GM12865 (cell line): Measurements from ENCODE around the gene ABCD1.
"Not testable (repeated sequence)": the region's sequence is repeated elsewhere in the genome, so short reads cannot be mapped to it uniquely, and the experiment has no call there.

Source experiments
- DNase-seq: peaks from one replicate; pipeline ENCODE4 v3.0.0; 2010; ENCODE audit warnings: low read depth
- H3K4me3 ChIP-seq: 2 replicates; pipeline ENCODE4 v1.5.1; 2011; ENCODE audit warnings: mild to moderate bottlenecking, low read depth, low read length, control low read depth
- TF ChIP-seq, protein P1 (sequence below): IDR thresholded peaks from 2 replicates; pipeline ENCODE4 v1.5.1; 2011; ENCODE audit warnings: low read length, control low read depth, low read depth, inconsistent platforms; ENCODE audit not compliant: insufficient read depth; ENCODE audit errors: missing control alignments

ABCD1 gene

GRCh38 chrX:153692003-153692402, 32.7 kb upstream of the ABCD1 start:
- no peak for DNase-seq
- H3K4me3 ChIP-seq, result no peak overlapping the region
- TF ChIP-seq, protein P1, sequence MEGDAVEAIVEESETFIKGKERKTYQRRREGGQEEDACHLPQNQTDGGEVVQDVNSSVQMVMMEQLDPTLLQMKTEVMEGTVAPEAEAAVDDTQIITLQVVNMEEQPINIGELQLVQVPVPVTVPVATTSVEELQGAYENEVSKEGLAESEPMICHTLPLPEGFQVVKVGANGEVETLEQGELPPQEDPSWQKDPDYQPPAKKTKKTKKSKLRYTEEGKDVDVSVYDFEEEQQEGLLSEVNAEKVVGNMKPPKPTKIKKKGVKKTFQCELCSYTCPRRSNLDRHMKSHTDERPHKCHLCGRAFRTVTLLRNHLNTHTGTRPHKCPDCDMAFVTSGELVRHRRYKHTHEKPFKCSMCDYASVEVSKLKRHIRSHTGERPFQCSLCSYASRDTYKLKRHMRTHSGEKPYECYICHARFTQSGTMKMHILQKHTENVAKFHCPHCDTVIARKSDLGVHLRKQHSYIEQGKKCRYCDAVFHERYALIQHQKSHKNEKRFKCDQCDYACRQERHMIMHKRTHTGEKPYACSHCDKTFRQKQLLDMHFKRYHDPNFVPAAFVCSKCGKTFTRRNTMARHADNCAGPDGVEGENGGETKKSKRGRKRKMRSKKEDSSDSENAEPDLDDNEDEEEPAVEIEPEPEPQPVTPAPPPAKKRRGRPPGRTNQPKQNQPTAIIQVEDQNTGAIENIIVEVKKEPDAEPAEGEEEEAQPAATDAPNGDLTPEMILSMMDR, result no peak

DNA sequence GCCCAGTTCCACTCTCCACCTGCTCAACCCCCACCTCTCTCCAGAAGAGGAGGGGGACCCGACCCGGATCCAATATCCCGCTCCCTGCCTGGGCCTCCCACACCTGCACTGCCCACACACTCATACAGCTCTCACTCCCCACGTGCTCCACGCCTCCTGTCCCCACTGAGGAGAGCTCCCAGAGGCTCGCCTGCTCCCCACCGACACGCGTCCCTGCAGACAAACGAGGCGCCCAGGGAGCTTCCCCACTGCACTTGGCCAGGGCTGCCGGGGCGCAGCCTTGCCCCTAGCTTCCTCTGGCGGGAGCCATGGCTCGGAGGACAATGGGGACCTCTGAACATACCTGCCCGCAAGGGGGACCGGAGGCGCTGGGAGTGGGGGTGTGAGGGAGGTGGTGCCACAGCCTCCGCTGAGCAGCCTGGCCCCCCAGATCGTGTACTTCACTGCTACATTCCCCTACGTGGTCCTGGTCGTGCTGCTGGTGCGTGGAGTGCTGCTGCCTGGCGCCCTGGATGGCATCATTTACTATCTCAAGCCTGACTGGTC, 32.0 kb upstream of the ABCD1 start:
- DNase-seq, result no peak

DNA sequence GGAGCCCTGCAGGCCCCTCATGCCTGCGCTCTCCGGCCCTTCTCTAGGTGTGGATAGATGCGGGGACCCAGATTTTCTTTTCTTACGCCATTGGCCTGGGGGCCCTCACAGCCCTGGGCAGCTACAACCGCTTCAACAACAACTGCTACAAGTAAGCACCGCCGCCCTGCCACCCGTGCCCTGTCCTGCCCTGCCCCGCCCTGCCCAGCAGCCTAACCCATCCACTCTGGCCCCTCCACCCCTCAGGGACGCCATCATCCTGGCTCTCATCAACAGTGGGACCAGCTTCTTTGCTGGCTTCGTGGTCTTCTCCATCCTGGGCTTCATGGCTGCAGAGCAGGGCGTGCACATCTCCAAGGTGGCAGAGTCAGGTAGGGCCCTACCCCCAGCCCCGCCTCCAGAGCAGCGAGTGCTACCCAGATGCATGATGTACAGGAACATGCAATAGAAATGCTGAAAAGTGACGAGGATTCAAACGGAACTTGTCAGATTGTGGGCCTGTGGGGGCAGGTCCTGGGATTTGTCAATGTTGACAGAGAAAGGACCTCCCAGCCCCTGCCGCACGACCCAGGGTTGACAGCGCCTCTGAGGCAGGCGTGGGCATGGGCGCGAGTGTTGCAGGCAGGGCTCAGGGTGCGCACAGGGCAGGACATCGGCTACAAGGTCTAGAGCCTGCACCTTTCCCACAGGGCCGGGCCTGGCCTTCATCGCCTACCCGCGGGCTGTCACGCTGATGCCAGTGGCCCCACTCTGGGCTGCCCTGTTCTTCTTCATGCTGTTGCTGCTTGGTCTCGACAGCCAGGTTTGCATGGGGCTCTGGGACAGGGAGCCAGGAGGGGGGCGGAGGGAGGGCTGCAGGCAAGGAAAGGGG, 31.2 kb upstream of the ABCD1 start:
- no peak for DNase-seq
- no peak overlapping the region for H3K4me3 ChIP-seq
- TF ChIP-seq, protein P1, result no peak

More for the DNA sequence above, 32.0 kb upstream of the ABCD1 start:
- TF ChIP-seq, protein P1, result no peak
- no peak overlapping the region for H3K4me3 ChIP-seq

- not testable (repeated sequence) for H3K4me3 ChIP-seq, DNase-seq
Measured at GRCh38 chrX:153694256-153694655, 30.4 kb upstream of the ABCD1 start.

GRCh38 chrX:153694687-153695270, 29.9 kb upstream of the ABCD1 start:
- H3K4me3 ChIP-seq, result no peak overlapping the region
- TF ChIP-seq, protein P1, result no peak
- DNase-seq, result no peak

- no peak for DNase-seq
- TF ChIP-seq, protein P1, result no peak
- H3K4me3 ChIP-seq, result no peak overlapping the region
Measured at GRCh38 chrX:153696100-153696499, 28.6 kb upstream of the ABCD1 start.

DNA sequence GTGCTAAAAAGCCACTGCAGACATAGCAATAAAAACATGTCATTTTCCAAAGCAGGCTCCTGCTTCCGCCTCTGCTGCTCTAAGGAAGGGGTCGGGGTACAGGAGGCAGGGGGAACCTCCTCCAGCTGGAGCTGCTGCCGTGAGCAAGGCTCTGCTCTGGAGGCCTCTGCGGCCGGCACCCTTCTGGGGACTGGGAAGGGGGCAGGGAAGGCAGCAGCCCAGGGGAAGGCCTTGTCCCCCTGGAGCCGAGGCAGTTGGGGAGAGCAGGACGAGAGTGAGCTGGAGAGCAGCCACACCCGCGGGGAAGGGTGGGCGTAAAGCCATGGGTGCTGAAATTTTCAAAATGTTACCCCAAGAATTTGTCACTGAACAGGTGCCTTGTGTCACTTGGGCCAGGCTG, 28.1 kb upstream of the ABCD1 start:
- not testable (repeated sequence) for DNase-seq, H3K4me3 ChIP-seq

DNA sequence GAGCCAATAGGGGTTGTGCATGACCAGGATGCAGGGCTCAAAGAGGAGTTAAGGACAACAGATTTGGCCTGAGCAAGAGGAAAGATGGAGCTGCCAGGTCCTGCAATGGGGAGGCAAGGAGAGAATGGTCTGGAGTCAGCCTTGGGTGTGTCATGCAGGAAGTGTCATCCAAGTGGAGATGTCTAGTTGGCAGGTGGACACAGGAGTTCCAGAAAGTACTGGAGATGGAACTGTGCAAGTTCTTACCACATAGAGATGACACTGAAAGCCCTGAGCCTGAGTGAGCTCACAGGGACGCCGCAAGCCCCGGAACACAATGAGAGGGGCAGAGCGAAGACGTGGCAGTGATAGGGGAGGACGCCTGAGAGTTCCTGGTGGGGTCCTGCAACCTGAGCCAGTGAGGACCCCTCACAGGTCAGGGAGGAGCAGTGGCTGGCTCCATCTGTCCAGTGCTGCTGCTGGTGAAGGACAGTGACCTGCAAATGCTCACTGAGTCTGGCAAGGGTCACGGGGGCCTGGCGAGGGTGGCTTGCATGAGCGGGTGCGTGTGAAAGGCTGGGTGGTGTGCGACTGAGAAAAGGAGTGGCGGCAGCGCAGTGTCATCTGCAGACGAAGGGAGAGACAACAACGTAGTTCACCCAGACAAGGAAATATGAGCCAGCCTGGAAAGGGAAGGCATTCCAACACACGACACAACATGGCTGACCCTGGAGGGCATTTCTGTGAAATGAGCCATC, 27.5 kb upstream of the ABCD1 start:
- not testable (repeated sequence) for H3K4me3 ChIP-seq, DNase-seq
